Ramos (cell line): ENCODE measurements around the gene TPSD1.
"Not testable (repeated sequence)": the region's sequence is repeated elsewhere in the genome, so short reads cannot be mapped to it uniquely, and the experiment has no call there.

Experiments
- in situ Hi-C: fragments of 300-500 bp; cut with MboI; formaldehyde crosslinking; loops from one replicate; pipeline ENCODE4 v1.14.3; 2022; ENCODE audit warnings: low sequenced_read_pairs; ENCODE audit not compliant: unreplicated experiment

TPSD1 gene

DNA sequence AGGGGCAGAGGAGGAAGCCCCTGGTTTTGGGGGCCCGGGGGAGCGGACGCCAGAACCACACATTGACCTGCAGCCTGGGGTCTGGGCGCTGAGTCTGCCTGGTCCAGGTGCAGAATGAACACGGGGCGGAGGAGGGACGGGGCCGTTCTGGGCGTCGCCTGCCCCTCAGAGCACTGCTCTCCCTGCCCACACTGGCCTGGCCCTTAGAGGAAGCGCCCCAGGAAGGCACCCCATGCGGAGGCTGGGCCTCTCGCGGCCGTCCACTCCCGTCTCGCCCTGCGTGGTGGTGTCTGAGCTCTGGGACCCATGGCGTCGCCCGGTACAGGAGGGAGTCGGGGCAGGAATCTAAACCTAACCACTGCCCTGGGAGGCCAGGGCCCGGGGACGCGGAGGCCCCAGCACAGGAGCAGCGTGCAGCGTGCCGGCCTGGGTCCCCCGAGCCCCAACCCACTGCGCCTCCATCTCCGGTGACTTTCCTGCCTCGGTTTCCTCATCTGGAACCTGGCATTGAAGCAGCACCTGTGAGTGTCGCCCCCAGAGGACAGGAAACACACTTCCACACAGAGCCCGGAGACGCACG lies 4.3 kb downstream of the TPSD1 start:
- in situ Hi-C loops: no loop called here

DNA sequence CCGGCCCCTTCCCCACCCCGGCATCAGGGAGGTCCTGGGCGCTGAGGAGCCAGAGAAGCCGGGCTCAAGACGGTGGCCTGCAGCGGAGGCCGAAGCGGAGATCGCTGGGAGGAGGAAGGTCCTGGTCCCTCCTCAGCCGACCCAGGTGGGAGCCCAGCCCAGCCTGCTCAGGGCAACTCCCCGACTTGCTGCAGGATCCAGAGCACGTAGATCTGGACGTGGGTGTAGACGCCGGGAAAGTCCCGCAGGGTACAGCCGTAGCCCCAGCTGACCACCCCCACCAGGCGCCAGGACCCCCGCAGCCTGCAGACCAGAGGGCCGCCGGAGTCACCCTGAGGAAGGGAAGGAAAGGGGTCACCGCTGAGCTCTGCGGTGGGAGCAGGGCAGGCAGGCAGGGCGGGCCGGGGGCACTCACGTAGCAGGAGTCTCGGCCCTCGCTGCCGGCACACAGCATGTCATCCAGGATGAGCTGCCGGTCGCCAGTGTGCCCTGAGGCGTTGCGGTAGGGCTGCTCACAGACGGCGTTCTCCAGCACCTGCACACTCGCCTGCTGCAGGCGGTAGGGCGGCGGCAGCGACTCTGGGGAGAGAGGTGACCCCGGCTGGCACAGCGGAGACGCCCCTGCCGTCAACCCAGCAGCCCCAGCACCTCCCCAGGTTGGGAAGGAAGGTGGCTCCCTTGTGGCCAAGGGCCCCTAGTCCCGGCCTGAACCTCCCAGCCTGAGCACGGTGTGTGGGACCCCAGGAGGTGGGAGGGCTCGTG lies 5.4 kb downstream of the TPSD1 start:
- in situ Hi-C loops: no loop called here

DNA sequence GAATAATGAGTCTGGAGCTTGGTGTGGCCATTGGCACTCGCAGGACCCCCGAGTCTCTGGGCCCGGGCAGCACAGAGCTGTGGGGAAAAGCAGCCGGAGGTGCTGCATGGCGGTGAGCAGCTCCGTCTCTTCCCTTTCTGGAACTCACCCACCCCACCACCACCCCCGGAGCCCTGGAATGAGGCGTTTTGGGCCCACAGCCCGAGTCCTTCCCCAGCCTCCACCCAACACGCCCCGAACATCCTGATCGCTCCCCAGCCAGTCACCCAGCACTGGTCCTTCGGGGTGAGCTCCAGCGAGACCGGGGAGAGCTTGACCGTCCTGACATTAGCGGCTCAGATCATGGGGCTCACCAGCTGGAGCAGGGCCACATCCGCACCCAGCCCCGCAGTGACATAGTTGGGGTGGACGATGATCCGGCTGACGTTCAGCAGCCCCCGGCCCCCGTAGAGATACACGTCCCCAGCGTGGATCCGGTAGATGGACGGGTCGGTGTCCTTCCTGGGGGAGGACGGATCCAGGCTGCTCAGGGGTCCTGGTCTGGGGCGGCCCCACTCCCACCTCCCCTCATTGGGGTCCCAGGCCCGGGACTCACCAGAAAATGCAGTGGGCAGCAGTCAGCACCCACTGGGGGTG lies 6.5 kb downstream of the TPSD1 start:
- in situ Hi-C loops: no loop called here

DNA sequence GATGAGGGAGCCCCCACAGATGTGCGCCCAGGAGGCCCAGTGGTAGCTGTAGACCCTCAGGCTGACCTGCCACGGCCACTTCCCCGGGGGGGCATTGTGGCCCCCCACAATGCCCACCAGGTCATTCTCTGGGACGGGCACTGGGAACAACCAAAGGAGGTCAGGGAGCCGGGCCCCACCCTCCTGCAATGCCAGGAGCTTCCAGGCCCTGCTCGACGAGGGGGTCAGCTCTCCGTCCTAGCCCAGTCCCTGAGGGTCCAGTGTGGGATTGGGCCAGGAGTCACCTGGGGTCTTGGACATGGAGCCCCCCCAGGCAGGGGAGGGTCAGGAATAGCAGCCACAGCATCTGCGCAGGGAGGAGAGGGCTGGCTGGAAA lies 7.0 kb downstream of the TPSD1 start:
- in situ Hi-C loops: no loop called here

DNA sequence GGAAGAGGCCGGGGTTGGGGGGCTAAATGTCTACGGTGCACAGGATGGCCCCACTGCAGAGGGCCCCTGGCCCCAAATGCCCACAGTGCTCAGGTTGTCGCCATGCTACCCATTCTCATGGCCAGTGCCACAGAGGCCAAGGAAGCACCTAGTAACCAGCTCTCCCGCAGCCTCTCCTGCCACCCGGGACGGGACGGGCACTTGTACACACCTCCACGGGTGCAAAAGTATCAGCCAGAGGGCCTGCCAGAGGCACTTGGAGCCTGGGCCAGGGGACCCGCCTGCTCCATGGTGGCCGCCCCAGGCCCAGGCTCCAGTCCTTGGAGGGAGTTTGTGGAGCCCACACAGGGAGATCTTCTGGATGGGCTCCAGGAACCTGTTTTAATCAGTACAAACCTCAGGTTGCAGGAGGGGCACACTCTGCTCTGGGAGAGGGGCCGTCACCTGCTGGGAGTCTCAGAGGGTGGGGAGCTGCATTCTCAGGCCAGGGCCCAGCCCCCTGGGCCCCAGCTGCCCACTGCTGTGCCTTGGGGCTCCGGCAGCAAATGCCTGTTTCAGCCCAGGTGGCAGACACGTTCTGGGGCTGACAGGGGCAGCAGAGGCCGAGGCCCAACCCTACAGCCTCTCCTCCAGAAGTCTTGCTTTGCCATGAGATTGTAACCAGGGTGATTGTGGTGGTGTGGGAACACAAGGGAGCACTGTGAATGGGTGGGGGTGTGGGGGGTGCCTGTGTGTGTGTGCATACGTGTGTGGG lies 7.9 kb downstream of the TPSD1 start:
- in situ Hi-C loops: no loop called here

DNA sequence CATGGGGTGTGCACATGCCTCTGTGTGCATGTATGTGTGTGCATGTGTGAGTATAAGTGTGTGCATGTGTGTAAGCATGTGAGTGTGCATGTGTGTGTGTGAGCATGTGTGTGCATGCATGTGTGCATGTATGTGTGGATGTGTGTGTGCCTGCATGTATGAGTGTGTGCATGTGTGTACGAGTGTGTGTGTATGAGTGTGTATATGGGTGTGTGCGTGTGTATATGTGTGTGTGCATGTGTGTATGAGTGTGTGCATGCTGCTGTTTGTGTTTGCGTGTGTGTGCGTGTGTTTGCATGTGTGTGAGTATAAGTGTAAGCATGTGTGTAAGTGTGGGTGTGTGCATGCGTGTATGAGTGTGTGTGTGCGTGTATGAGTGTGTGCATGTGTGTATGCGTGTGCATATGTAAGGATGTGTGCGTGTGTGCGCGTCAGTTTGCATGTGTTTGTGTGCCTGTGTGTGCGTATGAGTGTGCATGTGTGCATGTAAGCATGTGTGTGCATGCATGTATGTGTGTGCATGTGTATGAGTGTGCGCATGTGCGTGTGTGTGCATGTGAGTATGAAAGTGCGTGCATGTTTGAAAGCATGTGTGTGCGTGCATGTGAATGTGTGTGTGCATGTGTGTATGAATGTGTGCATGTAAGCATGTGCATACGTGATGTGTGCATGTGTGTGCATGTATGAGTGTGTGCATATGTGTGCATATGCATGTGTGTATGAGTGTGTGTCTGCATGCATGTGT lies 8.6 kb downstream of the TPSD1 start:
- in situ Hi-C loops: no loop called here

DNA sequence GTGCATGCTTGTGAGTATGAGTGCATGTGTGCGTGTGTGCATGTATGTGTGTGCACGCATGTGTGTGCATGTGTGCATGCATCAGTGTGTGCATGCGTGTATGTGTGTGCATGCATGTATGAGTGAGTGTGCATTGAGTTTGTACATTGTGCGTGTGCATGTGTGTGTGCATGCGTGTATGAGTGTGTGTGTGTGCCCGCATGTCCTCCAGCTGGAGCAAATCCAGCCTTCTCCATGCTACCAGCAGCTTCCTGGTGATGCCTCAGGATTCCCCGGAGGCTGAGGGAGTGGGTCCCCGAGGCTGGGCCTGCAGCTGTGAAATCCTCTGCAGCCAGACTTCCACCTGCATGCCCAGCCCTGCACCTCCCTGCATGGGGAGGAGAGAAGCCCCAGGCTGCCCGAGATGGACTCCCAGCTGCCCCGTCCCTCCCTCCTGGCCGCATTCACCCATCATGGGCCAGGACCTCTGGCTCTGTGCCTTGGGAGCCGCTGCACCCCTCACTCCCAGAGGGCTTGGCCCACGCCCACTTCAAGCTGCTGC lies 9.3 kb downstream of the TPSD1 start:
- in situ Hi-C loops: no loop called here

DNA sequence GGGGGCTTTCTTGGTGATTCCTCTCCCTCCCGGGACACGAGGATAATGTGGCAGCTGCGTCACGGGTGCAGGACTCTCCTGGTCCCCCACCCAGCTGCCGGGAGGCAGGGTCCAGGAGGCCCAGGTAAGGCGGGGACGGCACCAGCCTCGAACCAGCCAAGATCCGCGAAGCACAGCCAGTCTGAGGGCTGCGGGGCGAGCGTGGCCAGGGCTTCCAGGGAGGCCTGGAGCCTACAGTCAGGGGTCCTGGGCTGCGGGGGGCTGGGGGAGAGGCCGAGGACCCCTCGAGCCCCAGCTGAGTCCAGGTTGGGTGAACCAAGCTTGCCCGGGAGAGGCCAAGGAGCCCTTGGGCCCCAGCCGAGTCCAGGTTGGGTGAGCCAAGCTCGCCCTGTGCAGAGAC lies 10.0 kb downstream of the TPSD1 start:
- in situ Hi-C loops: no loop called here

DNA sequence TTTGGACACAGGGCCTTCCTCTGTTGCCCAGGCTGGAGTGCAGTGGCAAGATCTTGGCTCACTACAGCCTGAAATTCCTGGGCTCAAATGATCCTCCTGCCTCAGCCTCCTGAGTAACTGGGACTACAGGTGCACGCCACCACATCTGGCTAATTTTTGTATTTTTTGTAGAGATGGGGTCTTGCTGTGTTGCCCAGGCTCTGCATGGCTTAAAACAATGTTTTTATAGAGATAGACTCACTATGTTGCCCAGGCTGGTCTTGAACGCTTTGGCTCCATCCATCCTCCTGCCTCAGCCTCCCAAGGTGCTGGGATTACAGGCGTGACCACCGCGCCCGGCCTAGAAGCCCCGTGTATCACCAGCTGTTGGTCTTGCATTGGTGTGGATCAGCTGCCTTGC lies 13.5 kb downstream of the TPSD1 start:
- in situ Hi-C loops: not testable (repeated sequence)

DNA sequence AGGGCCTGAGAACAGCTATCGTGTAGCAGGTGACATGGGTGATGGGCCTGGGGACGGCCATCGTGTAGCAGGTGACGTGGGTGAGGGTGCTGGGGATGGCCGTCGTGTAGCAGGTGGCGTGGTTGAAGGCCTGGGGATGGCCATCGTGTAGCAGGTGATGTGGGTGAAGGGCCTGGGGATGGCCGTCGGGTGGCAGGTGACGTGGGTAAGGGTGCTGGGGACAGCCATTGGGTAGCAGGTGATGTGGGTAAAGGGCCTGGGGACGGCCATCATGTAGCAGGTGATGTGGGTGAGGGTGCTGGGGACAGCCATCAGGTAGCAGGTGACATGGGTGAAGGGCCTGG lies 15.5 kb downstream of the TPSD1 start:
- in situ Hi-C loops: no loop called here

DNA sequence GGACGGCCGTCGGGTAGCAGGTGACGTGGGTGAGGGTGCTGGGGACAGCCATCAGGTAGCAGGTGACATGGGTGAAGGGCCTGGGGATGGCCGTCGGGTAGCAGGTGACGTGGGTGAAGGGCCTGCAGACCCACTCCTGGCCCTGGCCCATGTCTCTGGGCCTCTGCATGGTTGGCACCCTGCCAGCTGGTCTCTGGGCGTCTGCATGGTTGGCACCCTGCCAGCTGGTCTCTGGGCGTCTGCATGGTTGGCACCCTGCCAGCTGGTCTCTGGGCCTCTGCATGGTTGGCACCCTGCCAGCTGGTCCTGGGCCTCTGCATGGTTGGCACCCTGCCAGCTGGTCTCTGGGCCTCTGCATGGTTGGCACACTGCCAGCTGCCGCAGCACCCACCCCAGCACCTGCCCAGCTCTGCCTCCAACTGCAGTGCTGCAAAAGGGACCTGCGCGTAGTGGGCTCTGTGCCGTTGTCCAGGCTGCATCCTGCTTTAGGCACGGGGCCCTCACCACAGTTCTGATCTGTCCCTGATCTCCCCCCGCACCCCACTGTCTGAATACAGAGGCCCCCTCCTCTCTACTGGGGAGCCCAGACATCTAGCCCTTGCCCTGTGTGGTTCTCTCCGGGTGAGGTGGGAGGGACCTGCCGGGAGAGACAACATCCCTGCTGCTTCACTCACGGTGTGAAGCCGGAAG lies 16.0 kb downstream of the TPSD1 start:
- in situ Hi-C loops: not testable (repeated sequence)

DNA sequence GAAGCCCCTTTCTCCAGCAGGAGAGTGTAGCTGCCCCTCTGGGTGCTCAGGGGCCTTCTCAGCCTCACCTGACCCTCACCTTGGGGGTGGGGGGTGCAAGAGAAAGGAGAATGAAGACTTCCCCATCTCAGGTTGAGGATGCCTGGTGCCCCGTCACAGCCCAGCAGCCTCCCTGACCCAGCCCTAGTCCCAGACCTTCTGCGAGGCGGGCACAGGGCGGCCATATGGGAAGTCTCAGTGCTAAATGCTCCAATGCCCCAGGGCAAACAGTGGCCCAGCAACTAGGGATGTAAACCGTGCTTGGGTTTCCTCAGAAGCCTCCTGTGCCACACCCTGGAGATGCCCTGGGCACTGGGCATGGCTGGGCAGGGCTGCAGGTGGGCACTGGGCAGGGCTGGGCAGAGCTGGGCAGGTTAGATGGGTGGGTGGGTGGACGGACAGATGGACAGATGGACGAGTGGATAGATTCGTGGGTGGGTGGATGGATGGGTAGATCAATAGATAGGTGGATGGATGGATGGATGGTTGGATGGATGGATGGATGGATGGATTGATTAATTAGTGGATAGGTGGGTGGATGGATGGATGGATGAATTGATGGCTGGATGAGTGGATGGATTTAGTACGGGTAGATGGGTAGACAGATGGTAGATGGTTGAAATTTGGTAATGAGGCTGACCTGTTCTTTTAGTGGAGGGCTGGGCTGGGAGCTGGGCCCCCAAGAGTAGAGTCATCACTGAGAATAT lies 16.8 kb downstream of the TPSD1 start:
- in situ Hi-C loops: no loop called here

DNA sequence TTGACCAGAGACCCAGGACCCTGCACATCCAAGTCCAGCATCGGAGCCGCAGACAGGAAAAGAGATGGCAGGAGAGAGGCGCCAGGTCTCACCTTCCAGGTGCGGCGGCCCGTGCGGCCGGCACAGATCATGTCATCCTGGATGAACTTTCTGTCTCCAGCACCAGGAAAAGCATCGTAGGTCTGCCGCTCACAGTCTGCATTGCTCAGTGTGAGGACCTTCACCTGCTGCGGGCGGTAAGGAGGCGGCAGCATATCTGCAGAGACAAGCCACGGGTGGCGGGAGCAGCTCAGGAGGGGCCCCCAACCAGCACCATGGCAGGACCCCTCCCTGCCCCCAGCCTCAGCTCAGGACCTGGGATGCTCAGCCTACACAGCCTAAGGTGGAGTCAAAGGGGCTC lies 17.9 kb downstream of the TPSD1 start:
- in situ Hi-C loops: no loop called here

DNA sequence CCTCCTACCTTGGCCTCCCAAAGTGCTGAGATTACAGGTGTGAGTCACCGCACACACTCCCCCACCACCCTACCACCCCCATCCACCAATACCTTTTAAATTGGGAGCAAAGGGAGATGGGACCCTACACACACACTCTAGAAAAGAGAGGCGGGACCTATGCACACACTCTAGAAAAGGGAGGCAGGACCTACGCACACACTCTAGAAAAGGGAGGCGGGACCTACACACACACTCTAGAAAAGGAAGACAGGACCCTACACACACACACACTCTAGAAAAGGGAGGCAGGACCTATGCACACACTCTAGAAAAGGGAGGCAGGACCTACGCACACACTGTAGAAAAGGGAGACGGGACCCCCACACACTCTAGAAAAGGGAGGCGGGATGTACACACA lies 18.9 kb downstream of the TPSD1 start:
- in situ Hi-C loops: no loop called here

DNA sequence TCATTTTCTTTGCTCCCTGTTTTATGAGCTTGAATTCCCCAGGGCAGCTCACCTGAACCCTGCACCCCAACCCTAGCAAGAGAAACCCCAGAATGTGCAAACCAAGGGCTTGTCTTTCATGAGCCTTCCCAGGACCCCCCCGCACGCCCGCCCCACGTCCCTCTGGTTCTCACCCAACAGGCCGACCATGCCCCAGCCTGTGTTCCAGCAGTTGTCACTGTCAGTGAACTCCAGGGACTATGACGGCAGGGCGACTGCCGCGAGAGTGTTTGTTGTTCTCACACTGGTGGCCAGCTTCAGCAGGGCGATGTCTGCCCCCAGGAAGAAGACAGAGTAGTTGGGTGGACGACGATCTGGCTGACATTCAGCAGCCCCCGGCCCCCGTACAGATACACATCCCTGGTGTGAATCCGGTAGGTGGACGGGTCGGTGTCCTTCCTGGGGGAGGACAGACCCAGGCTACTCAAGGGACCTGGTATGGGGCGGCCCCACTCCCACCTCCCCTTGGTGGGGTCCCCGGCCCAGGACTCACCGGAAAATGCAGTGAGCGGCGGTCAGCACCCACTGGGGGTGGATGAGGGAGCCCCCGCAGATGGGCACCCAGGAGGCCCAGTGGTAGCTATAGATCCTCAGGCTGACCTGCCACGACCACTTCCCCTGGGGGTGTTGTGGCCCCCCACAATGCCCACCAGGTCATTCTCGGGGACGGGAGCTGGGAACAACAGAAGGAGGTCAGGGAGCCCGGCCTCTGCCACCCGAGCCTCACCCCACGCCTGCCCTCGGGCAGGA lies 20.1 kb downstream of the TPSD1 start:
- in situ Hi-C loops: no loop called here

DNA sequence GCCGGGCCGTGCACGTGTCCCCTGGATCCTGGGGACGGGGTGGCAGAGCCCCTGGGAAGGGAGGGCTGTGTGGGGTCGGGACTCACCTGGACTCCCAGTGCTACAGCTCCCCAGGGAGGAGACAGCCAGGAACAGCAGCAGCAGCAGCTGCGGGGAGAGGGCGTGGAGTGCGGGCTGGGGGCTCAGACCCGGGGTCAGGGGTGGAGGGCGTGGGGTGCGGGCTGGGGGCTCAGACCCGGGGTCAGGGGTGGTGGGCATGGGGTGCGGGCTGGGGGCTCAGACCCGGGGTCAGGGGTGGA lies 20.7 kb downstream of the TPSD1 start:
- in situ Hi-C loops: no loop called here

DNA sequence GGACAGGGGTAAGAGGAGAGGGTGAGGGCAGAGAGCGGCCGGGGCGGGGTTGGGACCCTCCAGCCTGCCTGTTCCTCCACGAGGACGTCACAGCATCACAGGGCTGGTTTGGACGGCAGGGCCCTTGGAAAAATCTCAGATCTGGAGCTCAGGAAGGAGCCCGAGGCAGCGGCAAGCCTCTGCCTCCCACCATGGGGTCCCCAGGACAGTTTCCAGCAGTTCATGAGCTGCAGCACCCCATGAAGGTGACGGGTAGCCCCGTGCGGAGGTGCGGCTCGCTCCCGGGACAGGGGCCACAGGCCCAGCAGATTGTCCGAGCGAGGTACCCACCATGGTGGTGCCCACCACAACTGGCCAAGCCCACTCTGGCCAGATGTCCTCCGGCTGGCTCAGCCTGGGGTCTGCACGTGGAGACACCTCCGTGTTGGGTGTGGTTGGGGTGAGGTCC lies 21.3 kb downstream of the TPSD1 start:
- in situ Hi-C loops: no loop called here

DNA sequence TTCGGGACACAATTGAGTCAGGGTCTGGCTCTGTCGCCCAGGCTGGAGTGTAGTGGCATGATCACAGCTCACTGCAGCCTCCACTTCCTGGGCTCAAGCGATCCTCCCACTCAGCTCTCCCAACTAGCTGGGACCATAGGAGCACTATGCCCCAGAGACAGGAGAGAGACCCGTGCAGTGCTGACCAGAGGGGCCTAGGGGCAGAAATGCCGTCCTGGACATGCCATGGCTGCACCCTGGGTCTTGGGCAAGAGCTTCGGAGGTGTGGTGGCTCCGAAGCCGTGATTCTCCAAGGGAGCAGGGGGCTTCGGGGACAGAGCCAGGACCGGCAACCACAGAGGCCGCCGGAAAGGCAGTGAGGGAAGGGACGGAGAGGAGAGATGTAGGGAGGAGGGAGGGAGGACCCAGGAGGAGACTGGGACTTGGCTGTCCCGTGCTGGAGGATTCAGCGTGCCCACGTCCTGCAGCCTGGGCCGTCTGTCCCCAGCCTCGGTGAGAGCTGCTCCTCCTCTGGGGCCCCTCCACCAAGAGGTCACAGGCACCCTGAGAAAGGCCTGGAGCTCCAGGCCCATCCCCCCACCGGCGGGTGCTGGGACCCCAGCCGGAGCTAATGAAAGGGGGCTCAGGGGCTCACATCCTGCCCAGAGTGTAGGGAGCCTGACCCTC lies 21.9 kb downstream of the TPSD1 start:
- in situ Hi-C loops: no loop called here
